Right renal pelvis (tissue), 4 donors: ENCODE results near the gene PGLYRP1. TPM values are rescaled to one million over a fixed set of nuclear protein-coding genes. Genes with fewer than 3 reads are reported as not detected.

ENCODE experiments used
- DNase-seq, 4 donors: peaks; one replicate each; pipeline ENCODE4 v3.0.0-alpha.2; 2013; ENCODE audit warnings: low read depth in 4 of 4, low spot score in 3 of 4, missing footprints in 1 of 4
- polyA plus RNA-seq, 4 donors: library from polyadenylated mRNA; unstranded; fragments of 120-200 nt; gene quantifications; one replicate each; pipeline ENCODE4 v1.2.1, GENCODE V29; 2013; ENCODE audit not compliant: insufficient read length in 4 of 4

PGLYRP1 gene
- polyA plus RNA-seq, 4 donors, result 0.22 to 0.76 (median 0.39) TPM

GRCh38 chr19:46006411-46006810, 16.4 kb downstream of the PGLYRP1 start:
- DNase-seq, result no peak

GRCh38 chr19:46002678-46003275, 20.1 kb downstream of the PGLYRP1 start:
- DNase-seq, result no peak

- DNase-seq, result no peak
These were observed 22.2 kb downstream of the PGLYRP1 start for GRCh38 chr19:46000491-46001246.

- no peak for DNase-seq
These were observed 23.2 kb downstream of the PGLYRP1 start for GRCh38 chr19:45999653-46000121.

GRCh38 chr19:45998834-45999233, 24.0 kb downstream of the PGLYRP1 start:
- no peak for DNase-seq

- no peak for DNase-seq
These were observed 25.9 kb downstream of the PGLYRP1 start for GRCh38 chr19:45996933-45997332.

- DNase-seq, result no peak
These were observed 27.0 kb downstream of the PGLYRP1 start for GRCh38 chr19:45995715-45996385.

GRCh38 chr19:45994998-45995714, 27.7 kb downstream of the PGLYRP1 start, which contains the start of gene CCDC61:
Gene CCDC61 (plus strand): TSS chr19:45995467. CDS start chr19:46003019, 7,552 bp downstream.
- DNase-seq, result peak; percentile 96 to 100 (median 100)

- no peak for DNase-seq
These were observed 28.3 kb downstream of the PGLYRP1 start for GRCh38 chr19:45994456-45994997.

- DNase-seq, result no peak
These were observed 32.6 kb downstream of the PGLYRP1 start for GRCh38 chr19:45990113-45990728.

- DNase-seq, result no peak
These were observed 37.5 kb downstream of the PGLYRP1 start for GRCh38 chr19:45985321-45985720.

- no peak for DNase-seq
These were observed 41.5 kb downstream of the PGLYRP1 start for GRCh38 chr19:45981350-45981749.

GRCh38 chr19:45978156-45978555, 44.7 kb downstream of the PGLYRP1 start:
- no peak for DNase-seq

- no peak for DNase-seq
These were observed 46.7 kb downstream of the PGLYRP1 start for GRCh38 chr19:45976178-45976577.

GRCh38 chr19:45975306-45976070, 47.4 kb downstream of the PGLYRP1 start:
- DNase-seq, result no peak

- no peak for DNase-seq
These were observed 49.1 kb downstream of the PGLYRP1 start, which contains the start of gene NOVA2 for GRCh38 chr19:45973553-45974338. Gene NOVA2 (minus strand): TSS chr19:45973865. CDS start chr19:45973351, 514 bp downstream.

- DNase-seq, result no peak
These were observed 49.8 kb downstream of the PGLYRP1 start for GRCh38 chr19:45972947-45973540.
